HCT116 (cell line): ENCODE data around the gene ANXA10. TPM values are rescaled to one million over a fixed set of nuclear protein-coding genes. Genes with fewer than 3 reads are reported as not detected.

ENCODE experiments used
- ATAC-seq: fragments of 200-7000 bp; cut with Tn5 transposase; 2 replicates; pipeline ENCODE4 v1.9.1; 2020; ENCODE audit warnings: mild to moderate bottlenecking, moderate library complexity
- BruUV-seq: library from RNA; stranded (reverse); fragments of 400-500 nt; replicated peaks from 2 replicates; lab custom pipeline; 2021; lab: Mats Ljungman, UMichigan
- CTCF ChIA-PET: fragments of 300-600 bp; sonication (Branson Sonifier 250); formaldehyde crosslinking; loops from one replicate; lab custom pipeline; 2021; ENCODE audit warnings: antibody characterized with exemption; lab: Charles Lee
- POLR2A ChIA-PET: fragments of 300-600, 350-600 bp; sonication (Branson Sonifier 250); formaldehyde crosslinking; loops from one replicate; lab custom pipeline; 2021; ENCODE audit warnings: antibody characterized with exemption; lab: Charles Lee
- RAD21 ChIA-PET, 2 experiments: fragments of 300-600 bp; sonication (Branson Sonifier 250); formaldehyde crosslinking; loops; one replicate each; lab custom pipeline; 2023; ENCODE audit warnings: low total read pairs in 2 of 2; ENCODE audit not compliant: uncharacterized antibody in 2 of 2, unreplicated experiment in 2 of 2, low non-redundant PET in 1 of 2; lab: Charles Lee
- DNase-seq: peaks from one replicate; pipeline ENCODE4 v3.0.0-alpha.2; 2010; ENCODE audit warnings: low read depth, low spot score
- H2AFZ ChIP-seq: fragments of 200-600 bp; shearing (Covaris generic), sonication (generic); 2 replicates; pipeline ENCODE4 v1.6.1; 2017; ENCODE audit warnings: low read depth, mixed run types, mixed read lengths, antibody characterized with exemption, low read length; ENCODE audit not compliant: poor library complexity, severe bottlenecking
- H3K27ac ChIP-seq: 2 replicates; pipeline ENCODE4 v1.5.1; 2012; ENCODE audit warnings: low read depth, low read length
- H3K27me3 ChIP-seq: fragments of 200-600 bp; sonication (generic); 2 replicates; pipeline ENCODE4 v1.6.1; 2016; ENCODE audit warnings: mixed run types, low read length, mixed read lengths; ENCODE audit not compliant: insufficient read depth
- H3K36me3 ChIP-seq, 2 experiments: fragments of 200-500 bp in 1 of 2; fragments of 200-600 bp in 1 of 2; sonication (Bioruptor generic) in 1 of 2; sonication (generic) in 1 of 2; 2 replicates each; pipeline versions ENCODE4 v1.5.1 to v1.6.1; 2014 to 2016; ENCODE audit warnings: low read length in 2 of 2, inconsistent platforms in 1 of 2, mixed read lengths in 1 of 2, mixed run types in 1 of 2; ENCODE audit not compliant: insufficient read depth in 2 of 2, control insufficient read depth in 1 of 2
- H3K4me1 ChIP-seq, 2 experiments: fragments of 200-600 bp in 1 of 2; sonication (generic) in 1 of 2; 2 replicates each; pipeline versions ENCODE4 v1.5.1 to v1.6.1; 2012 to 2017; ENCODE audit warnings: low read length in 2 of 2, inconsistent platforms in 1 of 2, mild to moderate bottlenecking in 1 of 2, mixed read lengths in 1 of 2, mixed run types in 1 of 2, moderate library complexity in 1 of 2; ENCODE audit not compliant: insufficient read depth in 2 of 2, control insufficient read depth in 1 of 2
- H3K4me2 ChIP-seq: fragments of 200-600 bp; sonication (generic); 2 replicates; pipeline ENCODE4 v1.6.1; 2017; ENCODE audit warnings: mixed run types, low read length, mixed read lengths
- H3K4me3 ChIP-seq, 2 experiments: fragments of 200-600 bp in 1 of 2; sonication (generic) in 1 of 2; replicated peaks in 1 of 2; 2 replicates each; pipeline ENCODE4 v1.5.1; 2011 to 2016; ENCODE audit warnings: low read length in 2 of 2, control low read depth in 1 of 2, low read depth in 1 of 2, mild to moderate bottlenecking in 1 of 2, mixed read lengths in 1 of 2, mixed run types in 1 of 2
- H3K79me2 ChIP-seq: fragments of 200-600 bp; sonication (generic); 2 replicates; pipeline ENCODE4 v1.6.1; 2017; ENCODE audit warnings: mild to moderate bottlenecking, mixed run types, low read length, moderate library complexity, mixed read lengths; ENCODE audit not compliant: insufficient read depth
- H3K9ac ChIP-seq: fragments of 200-600 bp; sonication (generic); 2 replicates; pipeline ENCODE4 v1.6.1; 2016; ENCODE audit warnings: low read length, mixed read lengths
- H3K9me2 ChIP-seq: fragments of 200-600 bp; sonication (generic), shearing (Covaris generic); 2 replicates; pipeline ENCODE4 v1.6.1; 2017; ENCODE audit warnings: mixed run types, mild to moderate bottlenecking, moderate library complexity; ENCODE audit not compliant: insufficient read depth
- H3K9me3 ChIP-seq, 2 experiments: fragments of 200-500 bp in 1 of 2; fragments of 200-600 bp in 1 of 2; sonication (Bioruptor generic) in 1 of 2; sonication (generic) in 1 of 2; 2 replicates each; pipeline ENCODE4 v1.6.1; 2014 to 2017; ENCODE audit warnings: low read length in 2 of 2, mixed read lengths in 2 of 2, inconsistent platforms in 1 of 2, low read depth in 1 of 2, mild to moderate bottlenecking in 1 of 2, mixed run types in 1 of 2, moderate library complexity in 1 of 2; ENCODE audit not compliant: control insufficient read depth in 1 of 2, insufficient read depth in 1 of 2
- H4K20me1 ChIP-seq: fragments of 200-600 bp; sonication (generic), shearing (Covaris generic); 2 replicates; pipeline ENCODE4 v1.6.1; 2017; ENCODE audit warnings: mixed run types, mild to moderate bottlenecking, moderate library complexity; ENCODE audit not compliant: insufficient read depth
- EGR1 ChIP-seq: IDR thresholded peaks from 2 replicates; pipeline ENCODE4 v1.6.1; 2012; ENCODE audit warnings: low read depth
- EZH2 ChIP-seq: fragments of 200-600 bp; sonication (generic); IDR thresholded peaks from 2 replicates; pipeline ENCODE4 v1.6.1; 2017; ENCODE audit warnings: antibody characterized with exemption, mixed run types
- EZH2phosphoT487 ChIP-seq: fragments of 200-600 bp; IDR thresholded peaks from 2 replicates; pipeline ENCODE4 v1.6.1; 2018; ENCODE audit warnings: antibody characterized with exemption, borderline replicate concordance
- RAD21 ChIP-seq: IDR thresholded peaks from 2 replicates; pipeline ENCODE4 v1.6.1; 2012; ENCODE audit warnings: low read depth, mild to moderate bottlenecking
- SRF ChIP-seq: IDR thresholded peaks from 2 replicates; pipeline ENCODE4 v1.6.1; 2012; ENCODE audit warnings: low read depth
- YY1 ChIP-seq: IDR thresholded peaks from 2 replicates; pipeline ENCODE4 v1.6.1; 2011; ENCODE audit warnings: low read length, low read depth, moderate library complexity, mild to moderate bottlenecking; ENCODE audit not compliant: insufficient replicate concordance; ENCODE audit errors: extremely low read depth
- ZFX ChIP-seq: fragments of 450-650 bp; IDR thresholded peaks from 2 replicates; pipeline ENCODE4 v1.6.1; 2017
- intact Hi-C: fragments of 100-400 bp; cut with micrococcal nuclease; formaldehyde crosslinking; loops from 2 replicates; pipeline ENCODE4 v1.10.0; 2022
- total RNA-seq: library from RNA; stranded (reverse); gene quantifications from one replicate; pipeline ENCODE4 v1.2.1, GENCODE V29; 2021; ENCODE audit not compliant: unreplicated experiment
- TF ChIP-seq, protein P1 (sequence below): IDR thresholded peaks from 2 replicates; pipeline ENCODE4 v1.6.1; 2012; ENCODE audit warnings: low read depth
- TF ChIP-seq, protein P2 (sequence below): IDR thresholded peaks from 2 replicates; pipeline ENCODE4 v1.6.1; 2012

Gene ANXA10
- total RNA-seq, 1 experiment from 2014 or later, result 15.1 TPM

DNA sequence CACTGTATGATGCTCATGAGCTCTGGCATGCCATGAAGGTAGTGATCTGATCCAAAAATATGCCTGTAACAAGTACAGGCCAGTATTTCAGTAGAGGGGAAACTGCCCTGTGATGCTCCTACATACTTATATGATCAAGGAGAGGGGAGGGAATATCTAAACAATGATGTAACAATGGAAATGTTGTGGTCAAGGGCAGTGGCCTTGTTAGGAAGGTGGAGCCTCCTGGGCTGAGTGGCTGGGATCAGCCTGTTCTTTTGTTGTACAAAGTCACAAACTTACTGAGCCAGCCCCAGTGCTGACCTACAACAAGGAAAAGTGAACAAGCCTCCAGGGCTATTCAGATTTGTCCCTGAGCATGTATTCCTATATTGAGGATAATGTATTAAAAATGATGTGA, 70.3 kb downstream of the ANXA10 start:
- POLR2A ChIA-PET, result no interaction called here
- no peak for ATAC-seq
- RAD21 ChIA-PET, result no interaction called here

More for the DNA sequence above, 70.3 kb downstream of the ANXA10 start:
- no peak overlapping the region for H3K4me2 ChIP-seq
- H4K20me1 ChIP-seq, result no peaks in the 10 kb centered on the region
- H3K27me3 ChIP-seq, result no peaks in the 10 kb centered on the region
- H3K4me1 ChIP-seq, result no peaks in the 10 kb centered on the region
- peaks cover 0 to 9% of the 10 kb centered on the region in 2 experiments; a peak in 1 of 4 replicates for H3K9me3 ChIP-seq
- no peak overlapping the region for H3K9ac ChIP-seq
- H3K36me3 ChIP-seq, result peaks cover 0 to 3% of the 10 kb centered on the region in 2 experiments; a peak in 1 of 4 replicates
- TF ChIP-seq EZH2phosphoT487 (no peak), RAD21 (no peak), ZFX (no peak), YY1 (no peak), SRF (no peak), EGR1 (no peak), EZH2 (no peak)
- TF ChIP-seq, protein P1, sequence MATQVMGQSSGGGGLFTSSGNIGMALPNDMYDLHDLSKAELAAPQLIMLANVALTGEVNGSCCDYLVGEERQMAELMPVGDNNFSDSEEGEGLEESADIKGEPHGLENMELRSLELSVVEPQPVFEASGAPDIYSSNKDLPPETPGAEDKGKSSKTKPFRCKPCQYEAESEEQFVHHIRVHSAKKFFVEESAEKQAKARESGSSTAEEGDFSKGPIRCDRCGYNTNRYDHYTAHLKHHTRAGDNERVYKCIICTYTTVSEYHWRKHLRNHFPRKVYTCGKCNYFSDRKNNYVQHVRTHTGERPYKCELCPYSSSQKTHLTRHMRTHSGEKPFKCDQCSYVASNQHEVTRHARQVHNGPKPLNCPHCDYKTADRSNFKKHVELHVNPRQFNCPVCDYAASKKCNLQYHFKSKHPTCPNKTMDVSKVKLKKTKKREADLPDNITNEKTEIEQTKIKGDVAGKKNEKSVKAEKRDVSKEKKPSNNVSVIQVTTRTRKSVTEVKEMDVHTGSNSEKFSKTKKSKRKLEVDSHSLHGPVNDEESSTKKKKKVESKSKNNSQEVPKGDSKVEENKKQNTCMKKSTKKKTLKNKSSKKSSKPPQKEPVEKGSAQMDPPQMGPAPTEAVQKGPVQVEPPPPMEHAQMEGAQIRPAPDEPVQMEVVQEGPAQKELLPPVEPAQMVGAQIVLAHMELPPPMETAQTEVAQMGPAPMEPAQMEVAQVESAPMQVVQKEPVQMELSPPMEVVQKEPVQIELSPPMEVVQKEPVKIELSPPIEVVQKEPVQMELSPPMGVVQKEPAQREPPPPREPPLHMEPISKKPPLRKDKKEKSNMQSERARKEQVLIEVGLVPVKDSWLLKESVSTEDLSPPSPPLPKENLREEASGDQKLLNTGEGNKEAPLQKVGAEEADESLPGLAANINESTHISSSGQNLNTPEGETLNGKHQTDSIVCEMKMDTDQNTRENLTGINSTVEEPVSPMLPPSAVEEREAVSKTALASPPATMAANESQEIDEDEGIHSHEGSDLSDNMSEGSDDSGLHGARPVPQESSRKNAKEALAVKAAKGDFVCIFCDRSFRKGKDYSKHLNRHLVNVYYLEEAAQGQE, result no peak
- TF ChIP-seq, protein P2, sequence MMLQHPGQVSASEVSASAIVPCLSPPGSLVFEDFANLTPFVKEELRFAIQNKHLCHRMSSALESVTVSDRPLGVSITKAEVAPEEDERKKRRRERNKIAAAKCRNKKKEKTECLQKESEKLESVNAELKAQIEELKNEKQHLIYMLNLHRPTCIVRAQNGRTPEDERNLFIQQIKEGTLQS, result no peak
- intact Hi-C loops, result no loop called here
- H3K27ac ChIP-seq, result no peak overlapping the region
- no TSS peak for BruUV-seq
- no peaks in the 10 kb centered on the region for H3K79me2 ChIP-seq
- no peak overlapping the region for H2AFZ ChIP-seq
- no peaks in the 10 kb centered on the region for H3K9me2 ChIP-seq
- H3K4me3 ChIP-seq, result no peak overlapping the region
- CTCF ChIA-PET, result no interaction called here
- DNase-seq, result no peak
